GM10266 (cell line): ENCODE data around the gene IL13RA1.

ENCODE experiments used
- DNase-seq: peaks from one replicate; pipeline ENCODE4 v3.0.0; 2012; ENCODE audit errors: extremely low spot score
- CTCF ChIP-seq: IDR thresholded peaks from 2 replicates; pipeline ENCODE4 v1.5.1; 2012; ENCODE audit warnings: mild to moderate bottlenecking, low read depth; ENCODE audit not compliant: control insufficient read depth, insufficient read depth; ENCODE audit errors: missing control alignments

The IL13RA1 gene

GRCh38 chrX:118720058-118720707, 7.2 kb upstream of the IL13RA1 start:
- no peak for DNase-seq
- no peak for TF ChIP-seq CTCF

GRCh38 chrX:118723376-118723775, 4.0 kb upstream of the IL13RA1 start:
- no peak for DNase-seq
- TF ChIP-seq CTCF: no peak

- DNase-seq: no peak
- TF ChIP-seq CTCF: no peak
Observed at GRCh38 chrX:118724365-118724764, 3.0 kb upstream of the IL13RA1 start.

- DNase-seq: no peak
- no peak for TF ChIP-seq CTCF
Observed at GRCh38 chrX:118724775-118725174, 2.6 kb upstream of the IL13RA1 start.

GRCh38 chrX:118726396-118726795, 1.0 kb upstream of the IL13RA1 start:
- DNase-seq: no peak
- no peak for TF ChIP-seq CTCF

- DNase-seq: no peak
- TF ChIP-seq CTCF: no peak
Observed at GRCh38 chrX:118727686-118728339, 407 bp downstream of the IL13RA1 start.

- no peak for DNase-seq
- no peak for TF ChIP-seq CTCF
Observed at GRCh38 chrX:118729042-118729652, 1.7 kb downstream of the IL13RA1 start.
